ENCODE measurements around the gene FBXW5.

Gene FBXW5

DNA sequence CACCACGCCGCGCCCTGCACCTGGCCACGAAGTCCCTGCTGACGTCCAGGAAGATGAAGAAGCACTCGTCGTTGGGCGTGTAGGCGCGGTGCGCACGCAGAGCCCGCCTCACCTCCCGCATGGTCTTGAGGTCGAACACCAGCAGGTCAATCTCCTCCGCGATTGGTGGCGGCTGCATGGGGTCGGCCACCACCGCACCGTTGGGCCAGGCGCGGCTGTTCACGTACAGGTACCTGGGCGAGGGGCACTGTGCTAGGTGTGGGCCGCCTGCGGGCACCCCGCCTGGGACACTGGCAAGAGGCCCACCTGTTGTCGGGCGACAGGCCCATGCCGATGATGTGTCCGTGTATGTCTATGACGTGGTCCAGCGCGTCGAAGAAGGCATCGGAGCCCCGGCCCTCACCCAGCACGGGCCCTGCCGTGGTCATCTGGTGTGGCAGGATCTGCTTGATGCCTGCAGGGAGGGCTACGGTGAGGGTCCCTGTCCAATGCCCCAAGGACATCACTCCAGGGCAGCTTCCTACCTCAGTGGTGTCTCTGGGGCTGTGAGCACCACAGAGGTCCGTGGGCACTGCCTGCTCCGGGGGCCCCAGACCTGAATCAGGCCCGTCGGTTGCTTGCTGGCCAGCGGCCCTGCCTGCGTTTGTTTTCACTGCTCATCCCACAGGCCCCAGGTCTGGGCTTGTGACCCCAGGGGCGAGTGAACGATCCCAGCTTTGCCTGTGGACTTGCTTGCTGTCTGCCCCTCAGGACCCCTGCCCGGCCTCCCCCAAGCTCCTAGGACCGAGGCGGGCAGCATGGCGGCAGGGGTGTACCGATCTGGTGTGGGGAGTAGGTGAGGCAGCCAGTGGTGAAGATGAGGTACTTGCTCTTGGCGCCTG lies 3.1 kb downstream of the FBXW5 start:
- Histone ChIP-seq H3K27ac (no peak overlapping the region), H3K4me3 (no peak overlapping the region)

DNA sequence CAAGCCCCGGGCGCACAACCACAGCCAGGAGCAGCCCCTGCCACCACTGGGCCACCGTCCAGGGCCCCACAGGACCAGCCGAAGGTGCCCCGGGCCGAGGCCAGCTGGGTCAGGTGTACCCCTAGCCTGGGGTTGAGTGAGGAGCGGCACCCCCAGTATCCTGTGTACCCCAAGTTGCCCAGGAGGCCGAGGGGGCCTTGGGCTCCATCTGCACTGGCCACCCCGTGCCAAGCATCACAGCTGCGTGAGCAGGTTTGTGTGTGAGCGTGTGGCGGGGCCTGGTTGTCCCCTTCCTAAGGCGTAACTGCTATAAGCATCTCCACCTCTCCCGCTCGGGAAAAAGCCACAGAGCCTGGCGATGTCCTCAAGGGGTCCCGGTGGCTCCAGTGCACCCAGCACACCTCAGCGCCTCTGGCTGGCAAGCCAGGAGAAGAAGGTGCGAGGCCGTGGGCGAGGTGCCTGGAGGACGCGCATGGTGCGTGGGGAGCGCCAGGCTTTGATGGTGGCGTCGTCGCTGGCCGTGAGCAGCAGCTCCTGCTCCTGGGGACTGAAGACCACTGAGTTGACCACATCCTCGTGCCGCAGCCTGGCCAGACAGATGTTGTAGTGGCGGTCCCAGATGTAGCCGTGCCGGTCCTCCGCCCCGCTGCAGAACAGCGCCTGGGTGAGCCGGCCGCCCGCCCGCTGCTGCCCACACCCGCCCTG lies 3.9 kb downstream of the FBXW5 start:
- Histone ChIP-seq H3K4me3 (no peak overlapping the region), H3K27ac (no peak overlapping the region)

DNA sequence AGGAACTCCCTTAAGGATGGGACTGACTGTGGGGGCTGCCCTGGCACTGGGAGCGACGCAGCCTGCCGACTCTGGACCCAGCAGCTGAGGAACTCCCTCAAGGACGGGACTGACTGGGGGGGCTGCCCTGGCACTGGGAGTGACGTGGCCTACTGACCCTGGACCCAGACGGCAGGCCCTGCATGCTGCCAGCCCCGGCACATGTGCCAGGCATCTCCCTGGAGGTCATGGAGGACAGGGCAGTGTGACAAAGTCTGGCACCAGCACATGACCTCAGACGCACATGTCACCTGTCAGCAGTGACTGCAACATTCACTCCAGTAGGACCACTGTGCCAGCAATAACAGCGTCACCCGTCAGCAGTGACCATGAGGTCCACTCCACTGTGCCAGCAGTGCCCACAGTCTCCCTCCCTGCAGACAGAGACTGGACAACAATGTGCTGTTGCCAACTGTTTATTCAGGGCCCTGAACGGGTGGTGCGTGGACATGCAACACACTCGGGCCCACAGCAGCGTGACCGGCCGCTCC lies 4.5 kb downstream of the FBXW5 start:
- Histone ChIP-seq H3K4me3 (no peak overlapping the region), H3K27ac (no peak overlapping the region)

DNA sequence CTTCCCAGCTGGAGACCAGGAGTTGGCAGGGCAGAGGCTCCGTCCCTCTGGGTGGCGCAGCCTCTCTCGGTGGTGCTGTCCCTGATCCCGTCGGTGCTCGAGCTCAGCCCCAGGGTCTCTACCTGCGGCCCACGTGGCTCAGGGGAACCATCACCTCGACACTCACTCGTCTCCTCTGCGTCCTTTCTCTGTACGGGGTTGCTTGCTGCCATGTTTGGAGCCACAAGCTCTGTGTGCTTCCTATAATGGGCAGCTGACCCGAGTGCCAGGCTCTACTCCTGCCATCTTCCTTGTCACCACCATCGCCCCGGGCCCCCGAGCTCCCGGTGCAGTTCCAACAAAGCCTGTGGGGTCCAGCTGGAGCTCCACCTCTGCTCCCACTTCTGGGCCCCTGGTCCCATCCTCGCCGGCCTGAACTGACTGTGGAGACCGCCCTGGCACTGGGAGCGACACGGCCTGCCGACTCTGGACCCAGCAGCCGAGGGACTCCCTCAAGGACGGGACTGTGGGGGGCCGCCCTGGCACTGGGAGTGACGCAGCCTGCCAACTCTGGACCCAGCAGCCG lies 5.0 kb downstream of the FBXW5 start:
- H3K27ac ChIP-seq = no peak overlapping the region
- H3K4me3 ChIP-seq = no peak overlapping the region

DNA sequence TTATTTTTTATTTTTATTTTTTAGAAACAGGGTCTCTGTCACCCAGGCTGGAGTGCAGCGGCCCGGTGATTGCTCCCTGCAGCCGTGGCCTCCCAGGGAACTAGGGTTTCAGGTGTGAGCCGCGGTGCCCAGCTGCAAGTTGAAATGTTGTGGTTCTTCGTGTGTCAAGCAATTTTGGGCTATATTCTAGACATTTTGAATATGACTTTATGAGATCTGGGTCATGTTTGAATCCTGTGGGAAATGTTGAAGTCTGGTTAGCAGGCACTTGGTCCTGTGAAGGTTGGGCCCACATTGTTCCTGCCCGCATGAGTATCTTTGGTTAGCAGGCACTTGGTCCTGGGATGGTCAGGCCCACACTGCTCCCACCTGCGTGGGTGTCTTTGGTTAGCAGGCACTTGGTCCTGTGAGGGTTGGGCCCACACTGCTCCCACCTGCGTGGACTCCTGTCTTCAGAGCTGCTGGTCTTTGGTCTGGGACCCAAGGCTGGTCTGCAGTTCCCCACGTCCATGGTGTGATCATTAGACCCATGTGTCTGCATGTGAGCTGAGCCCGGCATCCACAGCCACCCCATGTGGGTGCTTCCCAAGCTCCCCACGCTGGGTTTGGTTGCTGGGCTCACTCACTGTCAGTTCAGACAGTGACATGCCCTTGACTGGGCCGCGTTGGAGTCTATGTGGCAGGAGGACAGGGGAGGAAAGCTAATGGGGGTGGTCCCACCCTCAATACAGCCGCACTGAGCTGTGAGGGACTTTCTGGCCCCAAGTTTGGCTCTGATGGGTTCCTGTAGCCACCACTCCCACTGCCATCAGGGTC lies 7.1 kb downstream of the FBXW5 start:
- Histone ChIP-seq H3K27ac (no peak overlapping the region), H3K4me3 (no peak overlapping the region)

DNA sequence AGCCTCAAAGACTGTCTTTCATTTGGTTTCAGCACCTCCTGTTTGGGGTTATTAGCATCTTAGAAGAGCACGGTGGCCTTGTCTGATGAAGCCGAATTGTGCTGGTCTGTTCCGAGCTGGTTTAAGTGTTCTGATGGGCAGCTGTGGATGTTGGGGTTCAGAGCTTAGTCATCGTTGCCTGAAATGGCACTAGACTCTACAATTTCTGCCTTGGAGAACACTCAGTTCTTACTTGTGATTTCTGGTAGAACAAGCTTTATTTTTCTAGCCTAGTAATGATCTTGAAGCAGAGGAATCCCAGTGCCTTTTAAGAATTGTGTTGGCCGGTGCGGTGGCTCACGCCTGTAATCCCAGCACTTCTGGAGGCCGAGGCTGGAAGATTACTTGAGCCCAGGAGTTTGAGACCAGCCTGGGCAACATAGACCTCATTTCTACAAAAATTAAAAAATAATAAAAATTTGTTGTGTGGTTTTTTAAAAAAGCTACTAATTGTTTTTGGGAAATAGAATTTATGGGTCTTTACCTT lies 7.8 kb downstream of the FBXW5 start:
- H3K27ac ChIP-seq = peak overlapping the region in 1 of 21 experiments; percentile 12
- H3K4me3 ChIP-seq = no peak overlapping the region

DNA sequence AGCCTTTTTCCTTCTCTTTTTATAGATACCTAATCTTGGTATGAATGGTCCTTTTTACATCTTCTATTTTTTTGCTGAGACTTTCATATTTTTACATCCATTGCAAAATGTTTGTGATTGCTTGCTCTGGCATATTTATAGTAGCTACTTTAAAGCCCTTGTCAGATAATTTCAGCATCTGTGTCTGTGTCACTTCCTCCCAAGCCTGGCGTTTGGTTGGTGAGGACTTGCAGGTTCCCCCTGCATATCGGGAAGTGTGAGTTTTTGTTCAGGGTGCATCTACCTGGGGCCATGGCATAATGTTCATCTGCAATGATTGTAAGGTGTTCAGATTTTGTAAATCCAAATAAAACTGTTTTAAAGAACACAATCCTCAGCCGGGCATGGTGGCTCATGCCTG lies 8.9 kb downstream of the FBXW5 start:
- H3K4me3 ChIP-seq = no peak overlapping the region

DNA sequence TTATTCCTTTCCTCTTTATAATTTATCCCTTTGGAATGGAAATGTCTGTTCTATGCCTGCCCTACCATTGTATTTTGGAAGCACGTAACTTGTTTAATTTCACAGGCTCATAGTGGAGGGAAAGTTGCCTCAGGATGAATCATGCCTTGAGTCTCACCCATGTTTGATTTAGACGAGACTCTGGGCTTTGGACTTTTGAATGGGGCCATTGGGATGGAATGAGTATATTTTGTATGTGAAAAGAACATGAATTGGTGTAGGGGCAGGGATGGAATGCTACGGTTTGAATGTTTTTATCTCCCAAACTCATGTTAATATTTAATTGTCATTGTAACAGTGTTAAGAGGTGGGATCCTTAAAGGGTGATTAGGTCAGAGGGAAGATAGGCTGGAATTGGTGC lies 10.3 kb downstream of the FBXW5 start:
- no peak overlapping the region for H3K4me3 ChIP-seq
- no peak overlapping the region for H3K27ac ChIP-seq

More for the DNA sequence above, 8.9 kb downstream of the FBXW5 start:
- H3K27ac ChIP-seq = no peak overlapping the region

DNA sequence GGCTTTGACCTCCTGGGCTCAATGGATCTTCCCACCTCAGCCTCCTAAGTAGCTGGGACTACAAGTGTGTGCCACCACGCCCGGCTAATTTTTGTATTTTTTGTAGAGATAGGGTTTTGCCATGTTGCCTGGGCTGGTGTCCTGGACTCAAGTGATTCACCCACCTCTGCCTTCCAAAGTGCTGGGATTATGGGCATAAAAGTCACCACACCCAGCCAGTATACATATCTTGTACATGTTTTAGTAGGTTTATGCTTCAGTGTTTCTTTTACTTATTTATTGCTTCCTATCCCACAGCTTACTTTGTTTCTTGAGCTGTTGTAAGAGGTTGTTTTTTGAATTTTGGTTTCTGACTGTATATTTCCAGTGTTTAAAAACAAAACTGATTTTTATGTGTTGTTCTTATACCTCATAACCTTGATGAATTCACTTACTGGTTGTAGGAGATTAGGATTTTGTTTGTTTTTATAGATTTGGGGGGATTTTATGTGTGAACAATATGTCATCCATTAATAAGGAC lies 12.9 kb downstream of the FBXW5 start:
- H3K27ac ChIP-seq = peak overlapping the region in 6 of 21 experiments; percentile 5 to 59 (median 31)
- H3K4me3 ChIP-seq = no peak overlapping the region

DNA sequence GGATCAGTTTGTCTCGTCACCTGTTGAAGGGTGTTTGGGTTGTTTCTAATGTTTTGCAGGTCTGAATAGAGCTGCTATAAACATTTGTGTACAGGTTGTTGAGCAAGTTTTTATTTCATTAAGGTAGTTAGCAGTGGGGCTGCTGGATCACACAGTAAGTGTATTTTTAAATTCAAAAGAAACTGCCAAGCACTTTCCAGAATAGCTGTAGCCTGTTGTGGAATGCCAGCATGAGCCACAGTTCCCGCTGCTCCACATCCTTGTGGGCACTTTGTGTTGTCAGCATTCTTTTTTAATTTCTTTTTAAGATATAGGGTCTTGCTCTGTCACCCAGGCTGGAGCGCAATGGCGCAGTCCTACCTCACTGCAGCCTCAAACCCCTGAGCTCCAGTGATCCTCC lies 14.5 kb downstream of the FBXW5 start:
- Histone ChIP-seq H3K27ac (peak overlapping the region in 1 of 21 experiments; percentile 6), H3K4me3 (no peak overlapping the region)

DNA sequence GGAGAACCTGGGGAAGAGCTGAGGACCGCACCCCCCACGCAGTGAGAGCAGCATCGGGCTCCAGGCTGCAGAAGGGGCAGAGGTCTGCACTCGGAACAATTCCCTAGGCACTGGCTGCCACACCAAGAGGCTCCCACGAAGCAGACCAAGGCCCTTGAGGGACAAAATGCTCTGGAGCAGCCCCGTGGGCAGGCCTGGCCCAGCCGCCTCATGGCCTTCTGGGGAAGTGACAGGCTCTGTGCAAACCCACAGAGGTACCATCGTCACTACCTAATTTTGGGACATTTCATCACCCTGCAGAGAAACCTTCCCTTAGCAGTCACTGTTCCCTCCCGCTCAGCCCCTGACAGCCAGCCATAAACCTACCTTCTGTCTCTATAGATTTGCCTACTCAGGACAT lies 15.9 kb downstream of the FBXW5 start:
- Histone ChIP-seq H3K4me3 (no peak overlapping the region), H3K27ac (peak overlapping the region in 10 of 21 experiments; percentile 4 to 66 (median 30))

DNA sequence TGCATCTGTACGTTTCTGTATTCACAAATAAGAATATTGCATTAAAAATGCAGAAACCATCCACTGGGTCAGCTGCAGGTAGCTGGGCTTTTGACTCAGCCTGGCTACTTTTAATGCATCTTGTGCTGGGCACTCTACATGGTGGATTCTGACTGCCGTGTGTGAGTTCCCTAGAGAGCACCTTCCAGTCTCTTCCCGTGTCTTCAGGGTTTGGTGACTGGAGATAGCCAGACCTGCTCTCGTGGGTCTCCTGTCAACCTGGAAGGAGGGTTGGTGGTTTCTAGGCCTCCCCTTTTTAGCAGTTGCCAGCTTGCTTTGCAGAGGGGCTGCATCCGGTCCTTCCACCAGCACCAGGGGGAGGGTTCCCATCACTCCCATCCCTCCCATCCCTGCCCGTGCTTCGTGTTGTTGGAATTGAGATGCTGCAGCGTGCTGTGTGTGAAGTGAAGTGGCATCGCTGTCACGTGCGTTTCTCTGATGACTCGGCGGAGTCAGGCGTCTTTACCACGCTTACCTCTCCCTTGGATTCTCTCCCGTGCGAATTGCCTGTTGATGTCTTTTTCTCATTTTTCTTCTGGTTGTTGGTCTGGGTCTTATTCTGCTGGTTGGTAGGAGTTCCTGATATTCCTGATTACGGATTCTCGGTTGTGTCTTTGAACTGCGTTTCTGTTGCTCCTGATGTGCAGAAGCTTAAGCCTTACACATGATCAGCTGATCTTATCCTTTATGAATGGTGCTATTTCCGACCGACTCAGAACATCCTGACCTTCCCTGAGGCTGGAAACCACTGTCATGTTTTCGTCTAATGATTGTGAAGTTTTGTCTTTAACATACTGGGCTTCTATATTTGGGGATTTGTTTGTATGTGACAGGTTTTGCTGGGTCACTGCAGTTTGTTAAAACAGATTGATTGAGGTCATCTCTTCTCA lies 16.9 kb downstream of the FBXW5 start:
- Histone ChIP-seq H3K27ac (peak overlapping the region in 6 of 21 experiments; percentile 23 to 47 (median 35)), H3K4me3 (no peak overlapping the region)

DNA sequence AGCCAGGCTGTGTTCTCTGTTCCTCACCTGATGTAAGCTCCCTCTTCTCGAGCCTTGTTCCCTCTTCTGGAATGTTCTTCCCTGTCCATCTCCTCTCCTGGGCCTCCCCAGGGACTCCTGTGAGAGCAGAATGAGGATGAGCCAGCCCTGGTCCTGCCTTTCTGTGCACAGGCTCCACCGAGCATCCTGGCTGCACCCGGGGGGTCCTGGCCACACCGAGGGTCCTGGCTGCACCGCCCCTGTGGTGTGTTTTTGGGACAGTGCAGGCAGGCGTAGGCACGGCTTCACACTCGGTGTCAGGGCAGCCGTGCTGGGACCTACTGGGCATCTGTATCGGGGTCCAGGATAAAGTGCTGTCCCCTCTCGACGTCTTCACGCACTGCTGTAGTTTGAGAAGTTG lies 17.8 kb downstream of the FBXW5 start:
- H3K27ac ChIP-seq = peak overlapping the region in 2 of 21 experiments; percentile 13 to 35

DNA sequence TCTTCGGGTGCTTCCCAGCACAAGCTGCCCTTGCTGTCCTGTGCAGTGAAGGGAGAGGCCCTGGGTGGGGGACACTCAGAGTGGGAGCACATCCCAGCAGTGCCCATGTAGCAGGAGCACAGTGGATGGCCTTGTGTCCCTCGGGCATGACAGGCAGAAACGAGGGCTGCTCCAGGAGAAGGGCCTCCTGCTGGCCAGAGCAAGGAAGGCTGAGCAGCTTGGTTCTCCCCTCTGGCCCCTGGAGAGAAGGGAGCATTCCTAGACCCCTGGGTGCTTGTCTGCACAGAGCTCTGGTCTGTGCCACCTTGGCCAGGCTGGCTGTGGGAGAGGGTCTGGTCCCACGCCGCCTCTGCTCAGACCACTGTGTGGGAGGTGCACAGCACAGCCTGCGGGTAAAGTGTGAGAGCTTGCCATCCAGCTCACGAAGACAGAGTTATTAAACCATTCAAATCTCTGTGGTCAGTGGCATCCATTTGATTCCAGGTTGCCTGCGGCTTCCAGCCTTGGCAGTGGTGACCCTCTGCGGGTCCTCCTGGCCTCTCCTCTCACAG lies 18.3 kb downstream of the FBXW5 start:
- Histone ChIP-seq H3K4me3 (no peak overlapping the region), H3K27ac (peak overlapping the region in 5 of 21 experiments; percentile 13 to 32 (median 24))

More for the DNA sequence above, 17.8 kb downstream of the FBXW5 start:
- H3K4me3 ChIP-seq = no peak overlapping the region

DNA sequence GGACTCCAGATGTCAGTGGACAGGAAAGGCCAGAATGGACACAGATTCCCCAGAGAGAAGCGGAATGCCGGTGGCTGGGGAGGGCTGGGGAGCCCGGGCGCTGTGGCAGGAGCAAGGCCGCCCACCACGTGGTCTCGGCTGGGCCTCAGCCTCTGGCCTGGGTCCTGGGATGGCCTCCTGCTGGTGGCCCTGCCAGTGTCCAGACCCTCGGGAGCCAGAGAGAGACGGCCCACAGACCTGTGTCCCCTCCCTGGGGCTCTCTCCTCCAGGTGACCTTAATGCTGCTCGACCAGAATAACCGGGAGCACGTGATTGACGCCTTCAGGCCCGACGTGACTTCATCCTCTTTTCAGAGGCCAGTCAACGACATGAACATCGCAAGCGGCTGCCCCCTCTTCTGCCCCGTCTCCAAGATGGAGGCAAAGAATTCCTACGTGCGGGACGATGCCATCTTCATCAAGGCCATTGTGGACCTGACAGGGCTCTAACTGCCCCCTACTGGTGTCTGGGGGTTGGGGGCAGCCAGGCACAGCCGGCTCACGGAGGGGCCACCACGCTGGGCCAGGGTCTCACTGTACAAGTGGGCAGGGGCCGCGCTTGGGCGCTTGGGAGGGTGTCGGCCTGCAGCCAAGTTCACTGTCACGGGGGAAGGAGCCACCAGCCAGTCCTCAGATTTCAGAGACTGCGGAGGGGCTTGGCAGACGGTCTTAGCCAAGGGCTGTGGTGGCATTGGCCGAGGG lies 19.0 kb downstream of the FBXW5 start:
- H3K27ac ChIP-seq = peak overlapping the region in 4 of 21 experiments; percentile 23 to 32 (median 28)

DNA sequence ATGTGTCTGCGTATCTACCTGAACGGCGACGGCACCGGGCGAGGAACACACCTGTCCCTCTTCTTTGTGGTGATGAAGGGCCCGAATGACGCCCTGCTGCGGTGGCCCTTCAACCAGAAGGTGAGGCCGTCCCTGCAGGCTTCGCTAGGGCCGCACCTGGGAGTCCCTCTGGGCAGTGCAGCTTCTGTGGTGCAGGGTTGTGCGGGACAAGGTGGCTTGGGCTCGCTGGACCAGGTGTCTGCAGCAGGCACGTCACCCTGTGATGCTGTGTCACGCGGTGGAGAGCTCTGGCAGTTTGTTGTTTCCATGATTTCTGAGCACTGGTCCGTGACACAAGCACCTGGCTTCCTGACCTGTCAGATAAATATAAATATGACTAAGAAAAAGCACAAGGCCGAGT lies 20.7 kb downstream of the FBXW5 start:
- Histone ChIP-seq H3K4me3 (no peak overlapping the region), H3K27ac (peak overlapping the region in 1 of 21 experiments; percentile 52)

More for the DNA sequence above, 19.0 kb downstream of the FBXW5 start:
- H3K4me3 ChIP-seq = no peak overlapping the region

DNA sequence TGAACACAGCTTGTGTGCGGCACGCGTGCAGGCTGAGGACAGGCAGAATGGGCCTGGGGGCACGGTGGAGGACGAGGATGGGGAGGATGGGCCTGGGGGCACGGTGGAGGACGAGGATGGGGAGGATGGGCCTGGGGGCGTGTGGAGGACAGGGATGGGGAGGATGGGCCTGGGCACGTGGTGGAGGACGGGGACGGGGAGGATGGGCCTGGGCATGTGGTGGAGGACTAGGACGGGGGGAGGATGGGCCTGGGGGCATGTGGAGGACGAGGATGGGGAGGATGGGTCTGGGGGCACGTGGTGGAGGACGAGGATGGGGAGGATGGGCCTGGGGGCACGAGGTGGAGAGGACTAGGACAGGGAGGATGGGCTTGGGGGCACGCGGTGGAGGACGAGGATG lies 22.0 kb downstream of the FBXW5 start:
- Histone ChIP-seq H3K4me3 (no peak overlapping the region), H3K27ac (no peak overlapping the region)

Measured in skin epidermis (tissue), 12 donors.